A673 (cell line): Measurements from ENCODE around the gene EEF2K. TPM values are rescaled to one million over a fixed set of nuclear protein-coding genes. Genes with fewer than 3 reads are reported as not detected.

Source experiments
- BruUV-seq: library from RNA; stranded (reverse); fragments of 400-500 nt; replicated peaks from 2 replicates; lab custom pipeline; 2021; lab: Mats Ljungman, UMichigan
- CTCF ChIA-PET: fragments of 300-600 bp; sonication (Branson Sonifier 250); formaldehyde crosslinking; loops from one replicate; lab custom pipeline; 2022; ENCODE audit warnings: antibody characterized with exemption; lab: Charles Lee
- POLR2A ChIA-PET: fragments of 300-600 bp; sonication (Branson Sonifier 250); formaldehyde crosslinking; loops from one replicate; lab custom pipeline; 2022; ENCODE audit warnings: antibody characterized with exemption; ENCODE audit not compliant: low non-redundant PET; lab: Charles Lee
- DNase-seq: peaks from one replicate; pipeline ENCODE4 v3.0.0-alpha.2; 2015; ENCODE audit warnings: low spot score
- H3K27ac ChIP-seq: fragments of 200-600 bp; sonication (generic); 2 replicates; pipeline ENCODE4 v1.5.1; 2016; ENCODE audit warnings: mixed run types, low read depth, mild to moderate bottlenecking, mixed read lengths, antibody characterized with exemption, low read length; ENCODE audit not compliant: poor library complexity, severe bottlenecking
- H3K27me3 ChIP-seq: fragments of 200-600 bp; sonication (generic); replicated peaks from 2 replicates; pipeline ENCODE4 v1.6.1; 2017; ENCODE audit warnings: mixed run types, low read depth, mild to moderate bottlenecking, mixed read lengths, antibody characterized with exemption, low read length; ENCODE audit not compliant: insufficient read depth, poor library complexity
- H3K36me3 ChIP-seq: fragments of 200-600 bp; sonication (generic); 2 replicates; pipeline ENCODE4 v1.6.1; 2016; ENCODE audit warnings: mixed run types, mild to moderate bottlenecking, mixed read lengths, antibody characterized with exemption, low read length; ENCODE audit not compliant: insufficient read depth, poor library complexity, severe bottlenecking
- H3K4me1 ChIP-seq: fragments of 200-600 bp; sonication (generic); 2 replicates; pipeline ENCODE4 v1.6.1; 2017; ENCODE audit warnings: mixed run types, mild to moderate bottlenecking, mixed read lengths, antibody characterized with exemption, low read length; ENCODE audit not compliant: insufficient read depth, poor library complexity, severe bottlenecking
- H3K4me3 ChIP-seq: fragments of 200-600 bp; sonication (generic); 2 replicates; pipeline ENCODE4 v1.5.1; 2016; ENCODE audit warnings: low read depth, mixed run types, mild to moderate bottlenecking, mixed read lengths, low read length; ENCODE audit not compliant: poor library complexity, severe bottlenecking
- H3K9me3 ChIP-seq: fragments of 200-600 bp; sonication (generic); 2 replicates; pipeline ENCODE4 v1.6.1; 2016; ENCODE audit warnings: mixed run types, low read depth, mild to moderate bottlenecking, mixed read lengths, antibody characterized with exemption, low read length; ENCODE audit not compliant: poor library complexity, severe bottlenecking
- EZH2 ChIP-seq: fragments of 200-600 bp; sonication (generic); IDR thresholded peaks from 2 replicates; pipeline ENCODE4 v1.6.1; 2017; ENCODE audit warnings: borderline replicate concordance, low read depth, mild to moderate bottlenecking, mixed read lengths, antibody characterized with exemption, low read length; ENCODE audit not compliant: poor library complexity, severe bottlenecking
- intact Hi-C: fragments of 100-400 bp; cut with micrococcal nuclease; formaldehyde crosslinking; loops from one replicate; pipeline ENCODE4 v1.10.0; 2022; ENCODE audit not compliant: unreplicated experiment
- total RNA-seq: library from RNA; stranded (reverse); gene quantifications from 2 replicates; pipeline ENCODE4 v1.2.3, GENCODE V29; 2021
- TF ChIP-seq, protein P1 (sequence below): fragments of 300-800, 200-600 bp; sonication (generic); conservative IDR thresholded peaks from 2 replicates; pipeline ENCODE4 v1.5.1; 2017; ENCODE audit warnings: low read depth, mild to moderate bottlenecking, antibody characterized with exemption, low read length, moderate library complexity, mixed read lengths

EEF2K gene
- total RNA-seq, 1 experiment from 2014 or later: 14.3 TPM

DNA sequence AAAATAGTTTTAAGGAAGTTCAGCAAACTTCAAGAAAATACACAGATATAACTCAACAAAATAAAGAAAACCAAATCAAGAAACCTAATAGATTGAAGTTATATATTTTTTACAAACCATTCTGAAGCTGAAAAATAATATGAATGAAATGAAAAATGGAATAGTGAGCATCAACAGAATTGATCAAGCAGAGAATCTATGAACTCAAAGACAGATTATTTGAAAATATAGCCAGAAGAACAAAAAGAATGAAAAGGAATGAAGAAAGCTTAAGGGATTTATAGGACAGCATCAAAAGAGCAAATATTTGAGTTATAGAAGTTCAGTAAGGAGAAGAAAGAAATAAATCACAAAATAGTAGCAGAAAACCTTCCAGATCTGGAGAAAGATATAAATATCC lies 130.5 kb downstream of the EEF2K start:
- Histone ChIP-seq H3K4me3 (no peak overlapping the region), H3K27me3 (no peaks in the 10 kb centered on the region), H3K36me3 (peaks cover 45% of the 10 kb centered on the region), H3K9me3 (peaks cover 26% of the 10 kb centered on the region), H3K27ac (no peak overlapping the region), H3K4me1 (no peaks in the 10 kb centered on the region)
- TF ChIP-seq, protein P1, sequence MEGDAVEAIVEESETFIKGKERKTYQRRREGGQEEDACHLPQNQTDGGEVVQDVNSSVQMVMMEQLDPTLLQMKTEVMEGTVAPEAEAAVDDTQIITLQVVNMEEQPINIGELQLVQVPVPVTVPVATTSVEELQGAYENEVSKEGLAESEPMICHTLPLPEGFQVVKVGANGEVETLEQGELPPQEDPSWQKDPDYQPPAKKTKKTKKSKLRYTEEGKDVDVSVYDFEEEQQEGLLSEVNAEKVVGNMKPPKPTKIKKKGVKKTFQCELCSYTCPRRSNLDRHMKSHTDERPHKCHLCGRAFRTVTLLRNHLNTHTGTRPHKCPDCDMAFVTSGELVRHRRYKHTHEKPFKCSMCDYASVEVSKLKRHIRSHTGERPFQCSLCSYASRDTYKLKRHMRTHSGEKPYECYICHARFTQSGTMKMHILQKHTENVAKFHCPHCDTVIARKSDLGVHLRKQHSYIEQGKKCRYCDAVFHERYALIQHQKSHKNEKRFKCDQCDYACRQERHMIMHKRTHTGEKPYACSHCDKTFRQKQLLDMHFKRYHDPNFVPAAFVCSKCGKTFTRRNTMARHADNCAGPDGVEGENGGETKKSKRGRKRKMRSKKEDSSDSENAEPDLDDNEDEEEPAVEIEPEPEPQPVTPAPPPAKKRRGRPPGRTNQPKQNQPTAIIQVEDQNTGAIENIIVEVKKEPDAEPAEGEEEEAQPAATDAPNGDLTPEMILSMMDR: no peak
- no peak for TF ChIP-seq EZH2
- CTCF ChIA-PET: interaction anchor here (0.6 kb wide), 1 partner anchor 1168 kb away, joined by 4 read pairs; no protein-coding TSS in a partner anchor
- DNase-seq: no peak
- intact Hi-C loops: loop anchor here (10.0 kb wide), 1 partner anchor 338 kb away; no protein-coding TSS in a partner anchor
- POLR2A ChIA-PET: no interaction called here
- no TSS peak for BruUV-seq

DNA sequence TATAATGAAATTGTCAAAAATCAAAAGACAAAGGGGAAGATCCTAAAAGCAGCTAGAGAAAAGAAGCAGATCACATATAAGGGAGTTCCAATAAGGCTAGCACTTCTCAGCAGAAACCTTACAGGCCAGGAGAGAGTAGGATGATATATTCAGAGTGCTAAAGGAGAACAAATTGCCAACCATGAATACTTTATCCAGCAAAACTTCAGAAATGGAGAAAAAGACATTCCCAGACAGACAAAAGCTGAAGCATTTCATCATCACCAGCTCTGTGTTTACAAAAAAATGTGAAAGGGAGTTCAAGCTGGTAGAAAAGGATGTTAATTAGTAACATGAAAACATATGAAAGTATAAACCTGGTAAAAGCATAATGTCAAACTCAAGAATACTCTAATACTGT lies 131.0 kb downstream of the EEF2K start:
- peaks cover 26% of the 10 kb centered on the region for H3K9me3 ChIP-seq
- BruUV-seq: no TSS peak
- H3K4me3 ChIP-seq: no peak overlapping the region
- no peak for DNase-seq
- peaks cover 43% of the 10 kb centered on the region for H3K36me3 ChIP-seq
- TF ChIP-seq, protein P1: no peak
- no peak for TF ChIP-seq EZH2
- CTCF ChIA-PET: no interaction called here
- no peaks in the 10 kb centered on the region for H3K4me1 ChIP-seq
- POLR2A ChIA-PET: no interaction called here
- H3K27ac ChIP-seq: no peak overlapping the region
- intact Hi-C loops: loop anchor here (10.0 kb wide), 1 partner anchor 338 kb away; no protein-coding TSS in a partner anchor
- H3K27me3 ChIP-seq: no peaks in the 10 kb centered on the region

- H3K4me3 ChIP-seq: no peak overlapping the region
- intact Hi-C loops: loop anchor here (10.0 kb wide), 1 partner anchor 337 kb away; no protein-coding TSS in a partner anchor
- no peaks in the 10 kb centered on the region for H3K27me3 ChIP-seq
- BruUV-seq: no TSS peak
- POLR2A ChIA-PET: interaction anchor here (0.7 kb wide), 1 partner anchor 776 kb away, joined by 14 read pairs; no protein-coding TSS in a partner anchor
- peaks cover 36% of the 10 kb centered on the region for H3K36me3 ChIP-seq
- no peak overlapping the region for H3K27ac ChIP-seq
- CTCF ChIA-PET: no interaction called here
- no peak for TF ChIP-seq EZH2
- TF ChIP-seq, protein P1: no peak
- H3K9me3 ChIP-seq: peaks cover 26% of the 10 kb centered on the region
- H3K4me1 ChIP-seq: no peaks in the 10 kb centered on the region
- no peak for DNase-seq
Observed at GRCh38 chr16:22337849-22338635, 132.0 kb downstream of the EEF2K start.

Other genes with a start within 250 kb of the EEF2K start
- gene PDZD9, start 205.2 kb upstream of the EEF2K start, total RNA-seq: not detected in 2 replicates
- gene MOSMO, start 198.2 kb upstream of the EEF2K start, total RNA-seq: 13.1 and 14.6 TPM in 2 replicates
- 0.57 and 0.64 TPM in 2 replicates for gene VWA3A, start 113.7 kb upstream of the EEF2K start, total RNA-seq
- gene SDR42E2, start 43.8 kb upstream of the EEF2K start, total RNA-seq: not detected in 2 replicates
- gene POLR3E, start 91.1 kb downstream of the EEF2K start, total RNA-seq: 69.8 and 80.6 TPM in 2 replicates
- 34.5 and 40.5 TPM in 2 replicates for gene CDR2, start 168.3 kb downstream of the EEF2K start, total RNA-seq